HEK293T (cell line): ENCODE results near the gene TENM3.

Experiments used
- ARNT ChIP-seq: fragments of 450-650 bp; IDR thresholded peaks from 2 replicates; pipeline ENCODE4 v1.6.1; 2017; ENCODE audit warnings: mild to moderate bottlenecking
- BHLHE40 ChIP-seq: fragments of 450-650 bp; IDR thresholded peaks from 2 replicates; pipeline ENCODE4 v1.6.1; 2016; ENCODE audit warnings: mild to moderate bottlenecking, moderate library complexity, borderline replicate concordance
- CTBP1 ChIP-seq: fragments of 450-650 bp; IDR thresholded peaks from 2 replicates; pipeline ENCODE4 v1.6.1; 2016; ENCODE audit warnings: borderline replicate concordance
- ELF4 ChIP-seq: fragments of 450-650 bp; IDR thresholded peaks from 2 replicates; pipeline ENCODE4 v1.6.1; 2017; ENCODE audit warnings: antibody characterized with exemption
- FOXA1 ChIP-seq: fragments of 450-650 bp; IDR thresholded peaks from 2 replicates; pipeline ENCODE4 v1.6.1; 2016; ENCODE audit warnings: mild to moderate bottlenecking
- FOXK2 ChIP-seq: fragments of 450-650 bp; IDR thresholded peaks from 2 replicates; pipeline ENCODE4 v1.6.1; 2016; ENCODE audit warnings: mild to moderate bottlenecking
- FOXM1 ChIP-seq: fragments of 450-650 bp; IDR thresholded peaks from 2 replicates; pipeline ENCODE4 v1.6.1; 2017; ENCODE audit warnings: mild to moderate bottlenecking, borderline replicate concordance
- HDGF ChIP-seq: fragments of 450-650 bp; IDR thresholded peaks from 2 replicates; pipeline ENCODE4 v1.6.1; 2017; ENCODE audit warnings: antibody characterized with exemption, borderline replicate concordance
- LEF1 ChIP-seq: fragments of 450-650 bp; IDR thresholded peaks from 2 replicates; pipeline ENCODE4 v1.6.1; 2017; ENCODE audit warnings: mild to moderate bottlenecking, borderline replicate concordance
- NFRKB ChIP-seq: fragments of 450-650 bp; IDR thresholded peaks from 2 replicates; pipeline ENCODE4 v1.6.1; 2016; ENCODE audit warnings: mild to moderate bottlenecking, moderate library complexity
- SP1 ChIP-seq: fragments of 450-650 bp; IDR thresholded peaks from 2 replicates; pipeline ENCODE4 v1.6.1; 2017
- SUZ12 ChIP-seq: fragments of 450-650 bp; IDR thresholded peaks from 2 replicates; pipeline ENCODE4 v1.6.1; 2016; ENCODE audit warnings: mild to moderate bottlenecking
- TARDBP ChIP-seq: fragments of 450-650 bp; IDR thresholded peaks from 2 replicates; pipeline ENCODE4 v1.6.1; 2016
- TF ChIP-seq, protein P1 (sequence below): fragments of 450-650 bp; IDR thresholded peaks from 2 replicates; pipeline ENCODE4 v1.6.1; 2016

DNA sequence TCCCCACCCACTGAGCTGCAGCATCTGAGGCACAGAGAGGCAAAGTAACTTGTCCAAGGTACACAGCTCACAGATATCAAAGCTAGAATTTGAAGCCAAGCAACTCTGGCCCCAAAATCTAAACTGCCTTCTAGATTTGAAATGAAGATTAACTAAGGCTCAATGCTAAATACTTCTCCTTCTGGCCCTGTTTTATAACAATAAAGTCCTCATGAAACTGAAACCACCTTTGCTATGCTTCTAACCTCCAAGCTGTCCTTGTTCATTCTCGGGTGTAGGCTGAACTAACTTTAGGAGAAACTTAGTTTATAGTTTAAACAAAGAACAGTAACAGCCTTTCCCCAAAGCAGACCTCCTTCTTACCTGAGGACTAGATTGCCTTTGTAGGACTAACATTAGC is 580.4 kb downstream of the TENM3 start:
- TF ChIP-seq FOXM1 (no peak), SP1 (no peak), ARNT (no peak), HDGF (no peak), SUZ12 (no peak), CTBP1 (no peak), FOXA1 (no peak), NFRKB (no peak), BHLHE40 (no peak), ELF4 (no peak), FOXK2 (no peak), TARDBP (no peak), LEF1 (no peak)
- TF ChIP-seq, protein P1, sequence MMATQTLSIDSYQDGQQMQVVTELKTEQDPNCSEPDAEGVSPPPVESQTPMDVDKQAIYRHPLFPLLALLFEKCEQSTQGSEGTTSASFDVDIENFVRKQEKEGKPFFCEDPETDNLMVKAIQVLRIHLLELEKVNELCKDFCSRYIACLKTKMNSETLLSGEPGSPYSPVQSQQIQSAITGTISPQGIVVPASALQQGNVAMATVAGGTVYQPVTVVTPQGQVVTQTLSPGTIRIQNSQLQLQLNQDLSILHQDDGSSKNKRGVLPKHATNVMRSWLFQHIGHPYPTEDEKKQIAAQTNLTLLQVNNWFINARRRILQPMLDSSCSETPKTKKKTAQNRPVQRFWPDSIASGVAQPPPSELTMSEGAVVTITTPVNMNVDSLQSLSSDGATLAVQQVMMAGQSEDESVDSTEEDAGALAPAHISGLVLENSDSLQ = no peak
